HEK293 (cell line): ENCODE results near the gene MISP3.

ENCODE experiments used
- CTCF ChIA-PET: fragments of 350-600 bp; formaldehyde crosslinking; extraction: SDS; loops from one replicate; lab custom pipeline; 2021; ENCODE audit warnings: antibody characterized with exemption; lab: Yijun Ruan, JAX
- POLR2A ChIA-PET: fragments of 300-600 bp; formaldehyde crosslinking; extraction: SDS; loops from one replicate; lab custom pipeline; 2020; ENCODE audit warnings: antibody characterized with exemption, inconsistent platforms; lab: Yijun Ruan, JAX
- H3K27ac ChIP-seq: fragments of 200-500 bp; sonication (Bioruptor generic); 2 replicates; pipeline ENCODE4 v1.5.1; 2014; ENCODE audit warnings: low read depth, low read length, control low read depth, inconsistent platforms; ENCODE audit errors: extremely low read depth
- H3K36me3 ChIP-seq, 2 experiments: fragments of 200-500 bp in 1 of 2; sonication (Bioruptor generic) in 1 of 2; 1 replicate in 1 of 2; 2 replicates in 1 of 2; pipeline ENCODE4 v1.5.1; 2014 to 2017; ENCODE audit warnings: inconsistent platforms in 2 of 2, low read length in 2 of 2; ENCODE audit not compliant: control insufficient read depth in 2 of 2, insufficient read depth in 1 of 2
- H3K4me1 ChIP-seq: fragments of 200-500 bp; sonication (Bioruptor generic); 2 replicates; pipeline ENCODE4 v1.5.1; 2014; ENCODE audit warnings: mild to moderate bottlenecking, low read length, inconsistent platforms; ENCODE audit not compliant: control insufficient read depth, insufficient read depth
- H3K4me3 ChIP-seq: 2 replicates; pipeline ENCODE4 v1.5.1; 2011; ENCODE audit warnings: low read depth, mild to moderate bottlenecking, control low read depth, low read length, moderate library complexity
- H3K9me3 ChIP-seq: fragments of 200-500 bp; sonication (Bioruptor generic); 2 replicates; pipeline ENCODE4 v1.5.1; 2014; ENCODE audit warnings: low read depth, low read length, inconsistent platforms; ENCODE audit not compliant: control insufficient read depth, insufficient read depth
- GLI4 ChIP-seq: fragments of 450-650 bp; formaldehyde crosslinking; IDR thresholded peaks from 2 replicates; pipeline ENCODE4 v1.5.1; 2016; ENCODE audit warnings: missing biosample characterization, missing genetic modification characterization
- YY1 ChIP-seq: fragments of 450-650 bp; formaldehyde crosslinking; IDR thresholded peaks from 2 replicates; pipeline ENCODE4 v1.5.1; 2018; ENCODE audit warnings: missing biosample characterization, missing genetic modification characterization
- ZBTB20 ChIP-seq: fragments of 450-650 bp; formaldehyde crosslinking; IDR thresholded peaks from 2 replicates; pipeline ENCODE4 v1.5.1; 2016; ENCODE audit warnings: missing biosample characterization, missing genetic modification characterization
- ZFP37 ChIP-seq: fragments of 450-650 bp; formaldehyde crosslinking; IDR thresholded peaks from 2 replicates; pipeline ENCODE4 v1.5.1; 2016; ENCODE audit warnings: missing biosample characterization, missing genetic modification characterization
- ZIC2 ChIP-seq: fragments of 450-650 bp; formaldehyde crosslinking; IDR thresholded peaks from 2 replicates; pipeline ENCODE4 v1.5.1; 2016; ENCODE audit warnings: missing biosample characterization, missing genetic modification characterization
- ZNF155 ChIP-seq: fragments of 450-650 bp; formaldehyde crosslinking; IDR thresholded peaks from 2 replicates; pipeline ENCODE4 v1.5.1; 2016; ENCODE audit warnings: missing biosample characterization, missing genetic modification characterization
- ZNF157 ChIP-seq: fragments of 450-650 bp; formaldehyde crosslinking; IDR thresholded peaks from 2 replicates; pipeline ENCODE4 v1.5.1; 2016; ENCODE audit warnings: missing biosample characterization, missing genetic modification characterization
- ZNF19 ChIP-seq: fragments of 450-650 bp; formaldehyde crosslinking; IDR thresholded peaks from 2 replicates; pipeline ENCODE4; 2016; ENCODE audit warnings: missing biosample characterization, missing genetic modification characterization, low read depth
- ZNF2 ChIP-seq: fragments of 450-650 bp; formaldehyde crosslinking; IDR thresholded peaks from 2 replicates; pipeline ENCODE4 v1.5.1; 2016; ENCODE audit warnings: missing biosample characterization, missing genetic modification characterization
- ZNF221 ChIP-seq: fragments of 450-650 bp; formaldehyde crosslinking; IDR thresholded peaks from 2 replicates; pipeline ENCODE4 v1.5.1; 2017; ENCODE audit warnings: missing biosample characterization, missing genetic modification characterization, borderline replicate concordance
- ZNF324 ChIP-seq: fragments of 450-650 bp; formaldehyde crosslinking; IDR thresholded peaks from 2 replicates; pipeline ENCODE4 v1.5.1; 2016; ENCODE audit warnings: missing biosample characterization, missing genetic modification characterization
- ZNF335 ChIP-seq: fragments of 450-650 bp; formaldehyde crosslinking; conservative IDR thresholded peaks from 2 replicates; pipeline ENCODE4 v1.5.1; 2016; ENCODE audit warnings: missing biosample characterization, missing genetic modification characterization
- ZNF426 ChIP-seq: fragments of 450-650 bp; formaldehyde crosslinking; IDR thresholded peaks from 2 replicates; pipeline ENCODE4 v1.5.1; 2017; ENCODE audit warnings: missing biosample characterization, missing genetic modification characterization, mild to moderate bottlenecking, inconsistent platforms, moderate library complexity
- ZNF473 ChIP-seq: fragments of 450-650 bp; formaldehyde crosslinking; IDR thresholded peaks from 2 replicates; pipeline ENCODE4 v1.5.1; 2017; ENCODE audit warnings: missing biosample characterization, missing genetic modification characterization
- ZNF555 ChIP-seq: fragments of 450-650 bp; formaldehyde crosslinking; conservative IDR thresholded peaks from 2 replicates; pipeline ENCODE4 v1.5.1; 2017; ENCODE audit warnings: missing biosample characterization, mild to moderate bottlenecking, missing genetic modification characterization, inconsistent platforms
- ZNF561 ChIP-seq: fragments of 450-650 bp; IDR thresholded peaks from 2 replicates; pipeline ENCODE4 v1.5.1; 2018; ENCODE audit warnings: missing biosample characterization, missing genetic modification characterization, borderline replicate concordance
- ZNF600 ChIP-seq: fragments of 450-650 bp; formaldehyde crosslinking; IDR thresholded peaks from 2 replicates; pipeline ENCODE4 v1.5.1; 2016; ENCODE audit warnings: missing biosample characterization, missing genetic modification characterization
- ZNF677 ChIP-seq: fragments of 450-650 bp; IDR thresholded peaks from 2 replicates; pipeline ENCODE4 v1.5.0; 2018; ENCODE audit warnings: missing biosample characterization, mild to moderate bottlenecking, missing genetic modification characterization, moderate library complexity
- ZNF843 ChIP-seq: fragments of 450-650 bp; formaldehyde crosslinking; IDR thresholded peaks from 2 replicates; pipeline ENCODE4 v1.5.1; 2016; ENCODE audit warnings: missing biosample characterization, missing genetic modification characterization
- ZSCAN5A ChIP-seq: fragments of 450-650 bp; formaldehyde crosslinking; IDR thresholded peaks from 2 replicates; pipeline ENCODE4 v1.5.1; 2016; ENCODE audit warnings: missing biosample characterization, missing genetic modification characterization
- ZXDB ChIP-seq: fragments of 450-650 bp; formaldehyde crosslinking; IDR thresholded peaks from 2 replicates; pipeline ENCODE4 v1.5.1; 2016; ENCODE audit warnings: missing biosample characterization, missing genetic modification characterization
- TF ChIP-seq, protein P1 (sequence below): fragments of 450-650 bp; formaldehyde crosslinking; IDR thresholded peaks from 2 replicates; pipeline ENCODE4 v1.5.1; 2017; ENCODE audit warnings: missing biosample characterization, missing genetic modification characterization
- TF ChIP-seq, protein P2 (sequence below): fragments of 450-650 bp; formaldehyde crosslinking; IDR thresholded peaks from 2 replicates; pipeline ENCODE4 v1.5.1; 2016; ENCODE audit warnings: missing biosample characterization, missing genetic modification characterization

MISP3 gene

GRCh38 chr19:14102102-14102696 is 29.6 kb downstream of the MISP3 start:
- Histone ChIP-seq H3K36me3 (peaks cover 26 to 66% of the 10 kb centered on the region in 2 experiments; a peak in 2 of 3 replicates), H3K27ac (no peak overlapping the region), H3K9me3 (no peaks in the 10 kb centered on the region), H3K4me1 (no peaks in the 10 kb centered on the region), H3K4me3 (no peak overlapping the region)
- ChIA-PET CTCF (interaction anchor here (0.6 to 1.1 kb wide), 2 partner anchors 27 to 506 kb away, joined by 4 read pairs; no protein-coding TSS in a partner anchor), POLR2A (no interaction called here)
- TF ChIP-seq ZNF157 (tag by site-specific recombination), result no peak
- no peak for TF ChIP-seq ZNF426 (tag by site-specific recombination)
- TF ChIP-seq YY1 (tag by site-specific recombination), result no peak
- TF ChIP-seq ZNF600 (tag by site-specific recombination), result no peak
- TF ChIP-seq, protein P1, sequence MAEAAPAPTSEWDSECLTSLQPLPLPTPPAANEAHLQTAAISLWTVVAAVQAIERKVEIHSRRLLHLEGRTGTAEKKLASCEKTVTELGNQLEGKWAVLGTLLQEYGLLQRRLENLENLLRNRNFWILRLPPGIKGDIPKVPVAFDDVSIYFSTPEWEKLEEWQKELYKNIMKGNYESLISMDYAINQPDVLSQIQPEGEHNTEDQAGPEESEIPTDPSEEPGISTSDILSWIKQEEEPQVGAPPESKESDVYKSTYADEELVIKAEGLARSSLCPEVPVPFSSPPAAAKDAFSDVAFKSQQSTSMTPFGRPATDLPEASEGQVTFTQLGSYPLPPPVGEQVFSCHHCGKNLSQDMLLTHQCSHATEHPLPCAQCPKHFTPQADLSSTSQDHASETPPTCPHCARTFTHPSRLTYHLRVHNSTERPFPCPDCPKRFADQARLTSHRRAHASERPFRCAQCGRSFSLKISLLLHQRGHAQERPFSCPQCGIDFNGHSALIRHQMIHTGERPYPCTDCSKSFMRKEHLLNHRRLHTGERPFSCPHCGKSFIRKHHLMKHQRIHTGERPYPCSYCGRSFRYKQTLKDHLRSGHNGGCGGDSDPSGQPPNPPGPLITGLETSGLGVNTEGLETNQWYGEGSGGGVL (tag by site-specific recombination), result no peak
- TF ChIP-seq ZNF561, result no peak
- TF ChIP-seq ZNF843, result no peak
- TF ChIP-seq ZFP37 (tag by site-specific recombination), result no peak
- no peak for TF ChIP-seq ZNF677 (tag by site-specific recombination)
- no peak for TF ChIP-seq ZIC2 (tag by site-specific recombination)
- TF ChIP-seq ZNF324, result no peak
- TF ChIP-seq, protein P2, sequence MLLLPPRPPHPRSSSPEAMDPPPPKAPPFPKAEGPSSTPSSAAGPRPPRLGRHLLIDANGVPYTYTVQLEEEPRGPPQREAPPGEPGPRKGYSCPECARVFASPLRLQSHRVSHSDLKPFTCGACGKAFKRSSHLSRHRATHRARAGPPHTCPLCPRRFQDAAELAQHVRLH, result no peak
- TF ChIP-seq ZNF2, result no peak
- TF ChIP-seq ZXDB (tag by site-specific recombination), result no peak
- no peak for TF ChIP-seq ZNF19 (tag by site-specific recombination)
- no peak for TF ChIP-seq ZNF221
- no peak for TF ChIP-seq ZBTB20 (tag by site-specific recombination)
- no peak for TF ChIP-seq ZNF155 (tag by site-specific recombination)
- no peak for TF ChIP-seq ZSCAN5A

GRCh38 chr19:14102756-14103155 is 30.2 kb downstream of the MISP3 start:
- CTCF ChIA-PET, result interaction anchor here (0.6 kb wide), 1 partner anchor 218 kb away, joined by 5 read pairs; no protein-coding TSS in a partner anchor
- TF ChIP-seq GLI4 (no peak), ZNF555 (tag by site-specific recombination) (no peak), ZNF335 (tag by site-specific recombination) (no peak), ZNF473 (no peak)
- TF ChIP-seq, all 188 proteins: peak for 0
- POLR2A ChIA-PET, result interaction anchor here (1.8 kb wide), 1 partner anchor 34 kb away, joined by 5 read pairs; the partner anchor contains the start of gene ASF1B

More at GRCh38 chr19:14102756-14103155, 30.2 kb downstream of the MISP3 start:
- Histone ChIP-seq H3K27ac (no peak overlapping the region), H3K4me1 (no peaks in the 10 kb centered on the region), H3K36me3 (peaks cover 26 to 64% of the 10 kb centered on the region in 2 experiments; a peak in 2 of 3 replicates), H3K9me3 (no peaks in the 10 kb centered on the region), H3K4me3 (no peak overlapping the region)
